Measurements from ENCODE around the gene TAB2.
"Not testable (repeated sequence)": the region's sequence is repeated elsewhere in the genome, so short reads cannot be mapped to it uniquely, and the experiment has no call there.

Gene TAB2

GRCh38 chr6:149313070-149313469 is 4.4 kb upstream of the TAB2 start:
- FAIRE-seq: no peak

GRCh38 chr6:149313861-149314260 is 3.7 kb upstream of the TAB2 start:
- no peak for FAIRE-seq

GRCh38 chr6:149314325-149314905 is 3.1 kb upstream of the TAB2 start:
- FAIRE-seq: no peak

GRCh38 chr6:149316108-149316727 is 1.3 kb upstream of the TAB2 start:
- FAIRE-seq: no peak

GRCh38 chr6:149316740-149317643 is 520 bp upstream of the TAB2 start:
- no peak for FAIRE-seq

- FAIRE-seq: no peak
Measured at GRCh38 chr6:149318581-149319286, 1.2 kb downstream of the TAB2 start.

GRCh38 chr6:149319422-149319821 is 1.9 kb downstream of the TAB2 start:
- FAIRE-seq: no peak

- not testable (repeated sequence) for FAIRE-seq
Measured at GRCh38 chr6:149320016-149320415, 2.5 kb downstream of the TAB2 start.

GRCh38 chr6:149320796-149321195 is 3.3 kb downstream of the TAB2 start:
- FAIRE-seq: no peak

- FAIRE-seq: no peak
Measured at GRCh38 chr6:149323353-149323752, 5.8 kb downstream of the TAB2 start.

- FAIRE-seq: no peak
Measured at GRCh38 chr6:149323925-149324324, 6.4 kb downstream of the TAB2 start.

GRCh38 chr6:149324428-149324827 is 6.9 kb downstream of the TAB2 start:
- FAIRE-seq: no peak

- FAIRE-seq: no peak
Measured at GRCh38 chr6:149325648-149326236, 8.2 kb downstream of the TAB2 start.

- FAIRE-seq: no peak
Measured at GRCh38 chr6:149327638-149328037, 10.1 kb downstream of the TAB2 start.

GRCh38 chr6:149328083-149328482 is 10.6 kb downstream of the TAB2 start:
- no peak for FAIRE-seq

- no peak for FAIRE-seq
Measured at GRCh38 chr6:149329529-149329928, 12.0 kb downstream of the TAB2 start.

- FAIRE-seq: no peak
Measured at GRCh38 chr6:149330133-149330532, 12.6 kb downstream of the TAB2 start.

GRCh38 chr6:149331043-149331807 is 13.7 kb downstream of the TAB2 start:
- no peak for FAIRE-seq

- FAIRE-seq: no peak
Measured at GRCh38 chr6:149331871-149332270, 14.4 kb downstream of the TAB2 start.

GRCh38 chr6:149332602-149333265 is 15.2 kb downstream of the TAB2 start:
- no peak for FAIRE-seq

GRCh38 chr6:149333266-149333620 is 15.7 kb downstream of the TAB2 start:
- FAIRE-seq: no peak

- FAIRE-seq: no peak
Measured at GRCh38 chr6:149334201-149334600, 16.7 kb downstream of the TAB2 start.

Data from TTC549 (cell line).